GM19351 (cell line): ENCODE data around the gene PHF11.

ENCODE experiments used
- ATAC-seq: cut with Tn5 transposase; IDR thresholded peaks from one replicate; pipeline ENCODE4 v1.9.1; 2021; ENCODE audit warnings: mild to moderate bottlenecking, moderate library complexity; ENCODE audit not compliant: unreplicated experiment

PHF11 gene

GRCh38 chr13:49497272-49497671 lies 1.5 kb downstream of the PHF11 start:
- no peak for ATAC-seq

- ATAC-seq: no peak
These were observed 2.5 kb downstream of the PHF11 start for GRCh38 chr13:49498206-49498605.

GRCh38 chr13:49499889-49500660 lies 4.3 kb downstream of the PHF11 start:
- no peak for ATAC-seq

- ATAC-seq: no peak
These were observed 7.2 kb downstream of the PHF11 start for GRCh38 chr13:49502954-49503353.

GRCh38 chr13:49503951-49504350 lies 8.2 kb downstream of the PHF11 start:
- ATAC-seq: no peak

- ATAC-seq: no peak
These were observed 16.8 kb downstream of the PHF11 start for GRCh38 chr13:49512578-49512977.

- no peak for ATAC-seq
These were observed 20.7 kb downstream of the PHF11 start for GRCh38 chr13:49516467-49516866.

GRCh38 chr13:49517461-49517860 lies 21.7 kb downstream of the PHF11 start:
- ATAC-seq: no peak

GRCh38 chr13:49521224-49521623 lies 25.5 kb downstream of the PHF11 start:
- no peak for ATAC-seq

- no peak for ATAC-seq
These were observed 29.2 kb downstream of the PHF11 start for GRCh38 chr13:49524740-49525501.

- ATAC-seq: no peak
These were observed 31.4 kb downstream of the PHF11 start for GRCh38 chr13:49527123-49527522.

GRCh38 chr13:49528161-49528560 lies 32.4 kb downstream of the PHF11 start:
- no peak for ATAC-seq

GRCh38 chr13:49530457-49530856 lies 34.7 kb downstream of the PHF11 start:
- ATAC-seq: peak; percentile 49

- ATAC-seq: no peak
These were observed 36.8 kb downstream of the PHF11 start for GRCh38 chr13:49532593-49532992.

- ATAC-seq: no peak
These were observed 37.3 kb downstream of the PHF11 start for GRCh38 chr13:49533011-49533410.

GRCh38 chr13:49533591-49534269 lies 38.0 kb downstream of the PHF11 start:
- no peak for ATAC-seq

GRCh38 chr13:49536144-49536873 lies 40.6 kb downstream of the PHF11 start:
- no peak for ATAC-seq

GRCh38 chr13:49538404-49538803 lies 42.7 kb downstream of the PHF11 start:
- no peak for ATAC-seq

- ATAC-seq: no peak
These were observed 43.6 kb downstream of the PHF11 start for GRCh38 chr13:49539313-49539712.

- no peak for ATAC-seq
These were observed 44.0 kb downstream of the PHF11 start for GRCh38 chr13:49539746-49540145.

- ATAC-seq: no peak
These were observed 44.8 kb downstream of the PHF11 start for GRCh38 chr13:49540552-49540951.
